Stimulated activated naive CD8-positive, alpha-beta T cell treated with anti-CD3 and anti-CD28 coated beads, Interleukin-15, amount 100 ng/mL, for 72 hours (primary cell): ENCODE measurements around the gene SLC12A6.

Experiments
- ATAC-seq: fragments of 150-1000 bp; cut with Tn5 transposase; 2 replicates; pipeline ENCODE4 v1.10.0; 2021; ENCODE audit warnings: mild to moderate bottlenecking, moderate library complexity
- DNase-seq, 2 donors: peaks; one replicate each; pipeline ENCODE4 v3.0.0; 2021 to 2022
- H3K27ac Mint-ChIP-seq, 2 donors: one replicate each; pipeline ENCODE4 v1.8.0; 2022; ENCODE audit warnings: mild to moderate bottlenecking in 2 of 2, mixed read lengths in 2 of 2, moderate library complexity in 2 of 2
- H3K27me3 Mint-ChIP-seq: one replicate; pipeline ENCODE4 v1.8.0; 2022; ENCODE audit warnings: mixed read lengths
- H3K4me1 Mint-ChIP-seq: one replicate; pipeline ENCODE4 v1.8.0; 2022; ENCODE audit warnings: mild to moderate bottlenecking, mixed read lengths
- H3K4me3 Mint-ChIP-seq, 2 donors: one replicate each; pipeline ENCODE4 v1.8.0; 2022; ENCODE audit warnings: mild to moderate bottlenecking in 2 of 2, mixed read lengths in 2 of 2, moderate library complexity in 1 of 2
- H3K9me3 Mint-ChIP-seq, 2 donors: one replicate each; pipeline ENCODE4 v1.8.0; 2022; ENCODE audit warnings: mixed read lengths in 2 of 2

The SLC12A6 gene

GRCh38 chr15:34324933-34325332 lies 12.6 kb downstream of the SLC12A6 start:
- DNase-seq (no peak), ATAC-seq (no peak)
- peak overlapping the region; percentile 13 to 70 for H3K4me3 Mint-ChIP-seq
- peaks cover 64% of the 10 kb centered on the region for H3K4me1 Mint-ChIP-seq
- peaks cover 0 to 6% of the 10 kb centered on the region in 2 donors for H3K9me3 Mint-ChIP-seq
- H3K27ac Mint-ChIP-seq = peak overlapping the region in 1 of 2 donors; percentile 20
- no peaks in the 10 kb centered on the region for H3K27me3 Mint-ChIP-seq

DNA sequence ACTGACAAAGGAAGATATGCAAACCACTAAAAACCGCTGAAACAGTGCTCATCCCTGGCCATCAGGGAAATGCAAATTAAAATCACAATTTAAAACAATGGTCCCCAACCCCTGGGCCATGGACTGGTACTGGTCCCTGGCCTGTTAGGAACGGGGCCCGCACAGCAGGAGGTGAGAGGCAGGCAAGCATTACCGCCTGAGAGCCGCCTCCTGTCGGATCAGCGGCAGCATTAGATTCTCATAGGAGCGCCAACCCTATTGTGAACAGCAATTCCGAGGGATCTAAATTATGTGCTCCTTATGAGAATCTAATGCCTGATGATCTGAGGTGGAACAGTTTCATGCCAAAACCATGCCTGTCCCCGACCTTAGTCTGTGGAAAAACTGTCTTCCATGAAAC lies 14.4 kb downstream of the SLC12A6 start:
- no peak for DNase-seq
- ATAC-seq = no peak
- no peak overlapping the region for H3K4me3 Mint-ChIP-seq
- peaks cover 61% of the 10 kb centered on the region for H3K4me1 Mint-ChIP-seq
- H3K27me3 Mint-ChIP-seq = no peaks in the 10 kb centered on the region
- H3K9me3 Mint-ChIP-seq = peaks cover 0 to 6% of the 10 kb centered on the region in 2 donors
- no peak overlapping the region for H3K27ac Mint-ChIP-seq

GRCh38 chr15:34318277-34319079 lies 19.1 kb downstream of the SLC12A6 start:
- Mint-ChIP-seq H3K27ac (peak overlapping the region; percentile 96 to 98), H3K4me3 (peak overlapping the region; percentile 90 to 96), H3K27me3 (no peaks in the 10 kb centered on the region), H3K9me3 (peaks cover 0 to 6% of the 10 kb centered on the region in 2 donors), H3K4me1 (peaks cover 71% of the 10 kb centered on the region)
- ATAC-seq (peak; percentile 81), DNase-seq (no peak)

- ATAC-seq (no peak), DNase-seq (no peak)
- Mint-ChIP-seq H3K4me1 (peaks cover 60% of the 10 kb centered on the region), H3K27me3 (no peaks in the 10 kb centered on the region), H3K9me3 (no peaks in the 10 kb centered on the region), H3K4me3 (peak overlapping the region; percentile 58 to 73), H3K27ac (peak overlapping the region in 1 of 2 donors; percentile 24)
Measured at GRCh38 chr15:34314491-34315490, 22.8 kb downstream of the SLC12A6 start.

DNA sequence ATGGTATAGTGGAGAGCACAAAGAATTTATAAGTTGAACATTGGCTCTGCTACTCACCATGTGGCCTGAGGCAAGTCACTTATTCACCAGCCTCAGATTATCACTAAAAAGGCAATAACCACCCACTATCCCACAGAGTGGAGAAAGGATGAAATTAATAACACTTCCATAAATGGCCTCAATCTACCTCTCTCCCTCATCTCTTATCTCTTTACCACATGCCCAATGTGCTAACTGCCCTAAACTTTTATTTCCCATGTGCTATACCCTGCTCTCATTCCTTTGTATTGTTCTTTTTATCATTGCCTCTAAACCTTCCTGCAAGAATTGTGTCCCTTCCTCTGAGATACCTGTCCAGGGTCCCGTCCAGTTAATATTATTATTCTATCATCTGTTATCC lies 26.0 kb downstream of the SLC12A6 start:
- Mint-ChIP-seq H3K9me3 (peaks cover 0 to 4% of the 10 kb centered on the region in 2 donors), H3K4me3 (no peak overlapping the region), H3K27ac (no peak overlapping the region), H3K4me1 (peaks cover 60% of the 10 kb centered on the region), H3K27me3 (no peaks in the 10 kb centered on the region)
- DNase-seq (no peak), ATAC-seq (no peak)

DNA sequence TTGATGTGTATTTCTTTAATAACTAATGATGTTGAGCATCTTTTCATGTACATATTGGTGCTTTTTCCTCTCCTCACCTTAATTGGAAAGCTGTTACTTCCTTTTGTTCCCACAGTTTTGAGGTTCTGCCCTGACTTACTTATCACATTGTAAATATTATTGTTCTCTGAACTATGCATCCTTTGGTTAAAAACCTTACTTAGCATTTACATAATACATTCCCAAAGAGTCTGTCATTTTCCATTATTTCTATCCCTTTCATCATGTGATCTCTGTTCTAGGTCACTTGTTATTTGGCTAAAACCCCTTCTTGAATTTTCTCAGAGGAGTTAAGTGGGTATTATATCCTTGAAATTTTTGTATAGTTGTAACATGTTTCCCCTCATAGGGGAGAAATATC lies 33.0 kb downstream of the SLC12A6 start:
- DNase-seq (no peak), ATAC-seq (no peak)
- H3K27ac Mint-ChIP-seq = no peak overlapping the region
- H3K4me3 Mint-ChIP-seq = no peak overlapping the region
- H3K9me3 Mint-ChIP-seq = peaks cover 0 to 4% of the 10 kb centered on the region in 2 donors
- H3K27me3 Mint-ChIP-seq = no peaks in the 10 kb centered on the region
- H3K4me1 Mint-ChIP-seq = peaks cover 49% of the 10 kb centered on the region

DNA sequence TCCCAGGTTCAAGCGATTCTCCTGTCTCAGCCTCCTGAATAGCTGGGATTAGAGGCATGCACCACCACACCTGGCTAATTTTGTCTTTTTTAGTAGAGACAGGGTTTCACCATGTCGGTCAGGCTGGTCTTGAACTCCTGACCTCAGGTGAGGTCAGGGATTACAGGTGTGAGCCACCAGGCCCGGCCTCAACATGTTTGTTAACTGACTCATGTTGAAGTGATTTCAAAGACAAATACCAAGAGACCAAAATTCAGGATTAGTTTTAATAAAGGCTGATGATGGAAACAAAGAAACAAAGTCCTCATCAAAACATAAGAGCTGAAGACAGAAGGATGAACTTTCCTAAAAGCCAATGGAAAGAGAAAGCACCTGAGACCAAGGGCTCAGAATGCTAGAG lies 36.5 kb downstream of the SLC12A6 start:
- Mint-ChIP-seq H3K27ac (no peak overlapping the region), H3K4me1 (peaks cover 44% of the 10 kb centered on the region), H3K27me3 (no peaks in the 10 kb centered on the region), H3K4me3 (no peak overlapping the region), H3K9me3 (no peaks in the 10 kb centered on the region)
- no peak for DNase-seq
- ATAC-seq = no peak

DNA sequence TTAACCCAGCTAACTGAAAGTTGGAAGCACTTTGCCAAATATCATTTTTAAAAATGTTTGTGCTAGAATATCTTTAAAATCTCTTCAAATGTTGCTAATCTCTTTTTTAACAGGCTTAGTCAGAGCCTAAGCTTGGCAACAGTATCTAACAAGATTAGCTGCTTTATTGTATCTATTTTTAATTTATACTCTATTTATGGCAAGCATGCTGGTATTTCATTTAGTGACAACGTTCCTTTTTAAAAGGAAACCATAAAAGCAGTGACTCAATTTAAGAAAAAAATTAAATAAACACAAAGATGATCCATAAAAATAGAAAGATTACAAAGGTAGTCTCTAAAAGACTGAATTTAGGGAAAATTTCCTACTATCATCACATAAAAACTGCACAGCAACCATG lies 40.5 kb downstream of the SLC12A6 start:
- no peak for ATAC-seq
- no peaks in the 10 kb centered on the region for H3K9me3 Mint-ChIP-seq
- peaks cover 36% of the 10 kb centered on the region for H3K4me1 Mint-ChIP-seq
- no peaks in the 10 kb centered on the region for H3K27me3 Mint-ChIP-seq
- no peak for DNase-seq
- H3K27ac Mint-ChIP-seq = no peak overlapping the region
- H3K4me3 Mint-ChIP-seq = no peak overlapping the region

DNA sequence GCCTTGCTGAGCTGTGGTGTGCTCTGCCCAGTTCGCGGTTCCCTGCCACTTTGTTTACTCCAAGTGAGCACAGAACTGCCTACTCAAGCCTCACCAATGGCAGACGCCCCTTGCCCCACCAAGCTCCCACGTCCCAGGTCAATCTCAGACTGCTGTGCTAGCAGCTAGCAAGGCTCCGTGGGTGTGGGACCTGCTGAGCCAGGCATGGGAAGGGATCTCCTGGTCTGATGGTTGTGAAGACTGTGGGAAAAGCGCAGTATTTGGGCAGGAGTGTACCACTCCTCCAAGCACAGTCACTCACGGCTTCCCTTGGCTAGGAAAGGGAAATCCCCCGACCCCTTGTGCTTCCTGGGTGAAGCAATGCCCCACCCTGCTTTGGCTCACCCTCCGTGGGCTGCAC lies 45.0 kb downstream of the SLC12A6 start:
- no peak overlapping the region for H3K4me3 Mint-ChIP-seq
- H3K9me3 Mint-ChIP-seq = peaks cover 4 to 15% of the 10 kb centered on the region in 2 donors
- DNase-seq = no peak
- peaks cover 34% of the 10 kb centered on the region for H3K4me1 Mint-ChIP-seq
- H3K27me3 Mint-ChIP-seq = no peaks in the 10 kb centered on the region
- ATAC-seq = no peak
- no peak overlapping the region for H3K27ac Mint-ChIP-seq

GRCh38 chr15:34284937-34285336 lies 52.6 kb downstream of the SLC12A6 start:
- DNase-seq (no peak), ATAC-seq (no peak)
- peak overlapping the region in 1 of 2 donors; percentile 57 for H3K27ac Mint-ChIP-seq
- no peaks in the 10 kb centered on the region for H3K27me3 Mint-ChIP-seq
- peaks cover 0 to 10% of the 10 kb centered on the region in 2 donors for H3K9me3 Mint-ChIP-seq
- peaks cover 19% of the 10 kb centered on the region for H3K4me1 Mint-ChIP-seq
- peak overlapping the region; percentile 1 to 4 for H3K4me3 Mint-ChIP-seq

- Mint-ChIP-seq H3K27ac (no peak overlapping the region), H3K4me3 (no peak overlapping the region), H3K27me3 (no peaks in the 10 kb centered on the region), H3K4me1 (peaks cover 19% of the 10 kb centered on the region), H3K9me3 (no peaks in the 10 kb centered on the region)
- ATAC-seq (no peak), DNase-seq (no peak)
Measured at GRCh38 chr15:34282384-34282783, 55.2 kb downstream of the SLC12A6 start.

DNA sequence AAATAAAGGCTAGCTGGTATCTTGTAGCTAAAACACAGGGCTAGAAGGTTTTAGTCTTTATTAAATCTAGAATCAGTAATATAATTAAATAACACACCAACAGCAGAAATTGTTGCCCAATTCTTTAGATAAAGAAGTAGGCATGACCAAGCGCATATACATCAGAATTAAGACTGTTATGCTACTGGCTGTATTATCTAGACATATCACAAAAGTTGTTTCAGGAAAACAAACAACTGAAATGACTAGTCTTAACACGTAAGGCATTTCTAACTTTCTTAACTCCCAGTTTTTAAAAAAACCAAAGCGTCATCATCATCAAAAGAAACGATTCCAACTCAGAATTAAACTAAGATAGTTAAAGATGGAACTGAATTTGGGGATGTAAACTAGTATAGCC lies 57.4 kb downstream of the SLC12A6 start:
- H3K9me3 Mint-ChIP-seq = no peaks in the 10 kb centered on the region
- H3K4me3 Mint-ChIP-seq = no peak overlapping the region
- ATAC-seq (no peak), DNase-seq (no peak)
- H3K4me1 Mint-ChIP-seq = peaks cover 15% of the 10 kb centered on the region
- H3K27me3 Mint-ChIP-seq = no peaks in the 10 kb centered on the region
- no peak overlapping the region for H3K27ac Mint-ChIP-seq

DNA sequence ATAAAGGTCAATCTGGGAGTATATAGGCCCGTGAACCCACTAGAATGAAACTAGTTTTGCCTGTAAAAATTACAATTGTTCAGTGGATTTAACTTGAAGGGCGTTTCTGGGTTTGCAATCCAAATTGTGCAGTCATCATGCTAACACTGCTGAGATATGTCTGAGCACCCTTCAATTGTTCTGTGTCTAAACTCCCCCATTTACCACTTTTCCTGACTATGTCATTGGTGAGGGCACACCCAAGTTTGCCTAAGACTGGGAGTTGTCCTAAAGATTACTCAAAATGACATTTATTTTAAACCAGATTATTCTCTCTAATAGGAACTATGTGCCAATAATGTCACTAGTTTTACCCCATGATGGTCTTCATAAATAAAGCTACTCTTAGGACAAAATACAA lies 58.2 kb downstream of the SLC12A6 start:
- no peak for DNase-seq
- peak overlapping the region; percentile 25 to 87 for H3K27ac Mint-ChIP-seq
- H3K9me3 Mint-ChIP-seq = no peaks in the 10 kb centered on the region
- H3K27me3 Mint-ChIP-seq = no peaks in the 10 kb centered on the region
- H3K4me1 Mint-ChIP-seq = peaks cover 10% of the 10 kb centered on the region
- no peak for ATAC-seq
- H3K4me3 Mint-ChIP-seq = no peak overlapping the region

GRCh38 chr15:34275721-34276120 lies 61.9 kb downstream of the SLC12A6 start:
- Mint-ChIP-seq H3K4me1 (peaks cover 6% of the 10 kb centered on the region), H3K9me3 (peaks cover 0 to 4% of the 10 kb centered on the region in 2 donors), H3K27ac (no peak overlapping the region), H3K4me3 (no peak overlapping the region), H3K27me3 (no peaks in the 10 kb centered on the region)
- DNase-seq = no peak
- no peak for ATAC-seq

DNA sequence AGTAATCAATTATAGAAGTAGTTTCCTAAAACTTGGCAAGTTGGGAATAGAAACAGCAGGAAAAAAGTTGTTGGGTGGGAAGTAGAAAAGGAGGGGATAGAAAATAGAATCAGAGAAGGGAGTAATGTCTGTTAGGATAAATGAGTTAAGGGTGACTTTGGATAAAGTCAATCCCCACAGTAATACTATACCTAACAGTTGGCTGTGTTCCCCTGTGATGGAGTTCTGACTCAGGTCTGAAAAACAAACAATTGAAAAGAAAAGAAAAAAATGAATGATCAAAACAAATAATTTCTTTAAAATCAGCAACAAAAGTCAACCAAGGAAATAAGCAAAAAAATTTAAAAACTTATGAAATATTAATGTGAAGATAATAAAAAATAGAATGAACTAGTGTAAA lies 62.4 kb downstream of the SLC12A6 start:
- DNase-seq (no peak), ATAC-seq (no peak)
- Mint-ChIP-seq H3K4me3 (no peak overlapping the region), H3K9me3 (peaks cover 0 to 4% of the 10 kb centered on the region in 2 donors), H3K27me3 (no peaks in the 10 kb centered on the region), H3K27ac (no peak overlapping the region), H3K4me1 (peaks cover under 1% of the 10 kb centered on the region)

- Mint-ChIP-seq H3K4me3 (no peak overlapping the region), H3K9me3 (peaks cover 0 to 4% of the 10 kb centered on the region in 2 donors), H3K27me3 (no peaks in the 10 kb centered on the region), H3K4me1 (peaks cover 15% of the 10 kb centered on the region), H3K27ac (peak overlapping the region; percentile 16 to 93)
- no peak for ATAC-seq
- no peak for DNase-seq
Measured at GRCh38 chr15:34271493-34271892, 66.1 kb downstream of the SLC12A6 start.
